ENCODE results near the gene RABGGTA.

RABGGTA gene

DNA sequence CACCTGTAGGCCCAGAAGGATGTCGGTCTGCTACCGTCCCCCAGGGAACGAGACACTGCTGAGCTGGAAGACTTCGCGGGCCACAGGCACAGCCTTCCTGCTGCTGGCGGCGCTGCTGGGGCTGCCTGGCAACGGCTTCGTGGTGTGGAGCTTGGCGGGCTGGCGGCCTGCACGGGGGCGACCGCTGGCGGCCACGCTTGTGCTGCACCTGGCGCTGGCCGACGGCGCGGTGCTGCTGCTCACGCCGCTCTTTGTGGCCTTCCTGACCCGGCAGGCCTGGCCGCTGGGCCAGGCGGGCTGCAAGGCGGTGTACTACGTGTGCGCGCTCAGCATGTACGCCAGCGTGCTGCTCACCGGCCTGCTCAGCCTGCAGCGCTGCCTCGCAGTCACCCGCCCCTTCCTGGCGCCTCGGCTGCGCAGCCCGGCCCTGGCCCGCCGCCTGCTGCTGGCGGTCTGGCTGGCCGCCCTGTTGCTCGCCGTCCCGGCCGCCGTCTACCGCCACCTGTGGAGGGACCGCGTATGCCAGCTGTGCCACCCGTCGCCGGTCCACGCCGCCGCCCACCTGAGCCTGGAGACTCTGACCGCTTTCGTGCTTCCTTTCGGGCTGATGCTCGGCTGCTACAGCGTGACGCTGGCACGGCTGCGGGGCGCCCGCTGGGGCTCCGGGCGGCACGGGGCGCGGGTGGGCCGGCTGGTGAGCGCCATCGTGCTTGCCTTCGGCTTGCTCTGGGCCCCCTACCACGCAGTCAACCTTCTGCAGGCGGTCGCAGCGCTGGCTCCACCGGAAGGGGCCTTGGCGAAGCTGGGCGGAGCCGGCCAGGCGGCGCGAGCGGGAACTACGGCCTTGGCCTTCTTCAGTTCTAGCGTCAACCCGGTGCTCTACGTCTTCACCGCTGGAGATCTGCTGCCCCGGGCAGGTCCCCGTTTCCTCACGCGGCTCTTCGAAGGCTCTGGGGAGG lies 39.5 kb upstream of the RABGGTA start, which contains the start of gene LTB4R:
Gene LTB4R, plus strand, starts transcription at position 857 of the 959 bp plus-strand sequence. CDS start 4,150 bp downstream, outside the sequence.
- Histone ChIP-seq H3K36me3 (replicated peaks; ENCODE audit: insufficient read depth, low read length) (no peaks in the 10 kb centered on the region), H3K9me3 (replicated peaks; ENCODE audit: insufficient read depth, low read length) (no peaks in the 10 kb centered on the region), H2AFZ (ENCODE audit: low read length) (peak within 1 kb of the TSS; percentile 45; the same call in 1 of the 2 replicates), H3K4me2 (ENCODE audit: low read depth, low read length) (peak within 1 kb of the TSS; percentile 86), H3K4me1 (ENCODE audit: low read length) (peaks cover 24% of the 10 kb centered on the region), H3K27me3 (replicated peaks; ENCODE audit: insufficient read depth, low read length) (no peaks in the 10 kb centered on the region), H3K9ac (ENCODE audit: low read length) (peak within 1 kb of the TSS; percentile 76), H3F3A (ENCODE audit: insufficient read depth, low read length) (peaks cover 5% of the 10 kb centered on the region; the same call in 1 of the 2 replicates), H3K4me3 (ENCODE audit: low read length) (peak within 1 kb of the TSS; percentile 61), H3K79me2 (ENCODE audit: low read length) (peaks cover 19% of the 10 kb centered on the region; the same call in 1 of the 2 replicates), H3K9me2 (replicated peaks; ENCODE audit: insufficient read depth, low read length) (no peaks in the 10 kb centered on the region), H3K27ac (ENCODE audit: low read length) (peak within 1 kb of the TSS; percentile 78; the same call in 1 of the 2 replicates), H4K20me1 (ENCODE audit: insufficient read depth, low read length) (no peaks in the 10 kb centered on the region)
- TF ChIP-seq, protein P1, sequence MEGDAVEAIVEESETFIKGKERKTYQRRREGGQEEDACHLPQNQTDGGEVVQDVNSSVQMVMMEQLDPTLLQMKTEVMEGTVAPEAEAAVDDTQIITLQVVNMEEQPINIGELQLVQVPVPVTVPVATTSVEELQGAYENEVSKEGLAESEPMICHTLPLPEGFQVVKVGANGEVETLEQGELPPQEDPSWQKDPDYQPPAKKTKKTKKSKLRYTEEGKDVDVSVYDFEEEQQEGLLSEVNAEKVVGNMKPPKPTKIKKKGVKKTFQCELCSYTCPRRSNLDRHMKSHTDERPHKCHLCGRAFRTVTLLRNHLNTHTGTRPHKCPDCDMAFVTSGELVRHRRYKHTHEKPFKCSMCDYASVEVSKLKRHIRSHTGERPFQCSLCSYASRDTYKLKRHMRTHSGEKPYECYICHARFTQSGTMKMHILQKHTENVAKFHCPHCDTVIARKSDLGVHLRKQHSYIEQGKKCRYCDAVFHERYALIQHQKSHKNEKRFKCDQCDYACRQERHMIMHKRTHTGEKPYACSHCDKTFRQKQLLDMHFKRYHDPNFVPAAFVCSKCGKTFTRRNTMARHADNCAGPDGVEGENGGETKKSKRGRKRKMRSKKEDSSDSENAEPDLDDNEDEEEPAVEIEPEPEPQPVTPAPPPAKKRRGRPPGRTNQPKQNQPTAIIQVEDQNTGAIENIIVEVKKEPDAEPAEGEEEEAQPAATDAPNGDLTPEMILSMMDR (IDR thresholded peaks at IDR 0.05; ENCODE audit: low read length), result peak; percentile 35
- no peak for TF ChIP-seq EZH2phosphoT487 (IDR thresholded peaks at IDR 0.05; ENCODE audit: low read length)
- DNase-seq, result peak; percentile 61

DNA sequence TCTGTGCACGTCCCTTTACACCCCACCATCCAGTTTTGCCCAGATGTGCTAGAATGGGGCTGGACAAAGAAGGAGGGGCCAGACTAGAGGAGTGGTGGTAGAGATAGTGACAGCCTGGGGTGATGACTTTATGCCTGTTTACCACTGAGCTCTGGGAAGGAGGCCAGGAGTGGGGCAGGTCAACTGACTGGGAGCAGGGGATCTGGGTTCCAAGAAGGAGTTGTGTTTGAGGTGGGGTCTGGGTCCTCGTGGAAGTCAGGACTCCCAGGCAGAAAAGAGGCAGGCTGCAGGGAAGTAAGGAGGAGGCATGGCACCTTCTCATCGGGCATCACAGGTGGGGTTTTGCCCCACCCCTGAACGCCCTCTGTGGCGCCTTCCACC lies 38.9 kb upstream of the RABGGTA start:
- Histone ChIP-seq H3K4me2 (ENCODE audit: low read depth, low read length) (peak overlapping the region; percentile 86), H3K4me3 (ENCODE audit: low read length) (peak overlapping the region; percentile 61)

DNA sequence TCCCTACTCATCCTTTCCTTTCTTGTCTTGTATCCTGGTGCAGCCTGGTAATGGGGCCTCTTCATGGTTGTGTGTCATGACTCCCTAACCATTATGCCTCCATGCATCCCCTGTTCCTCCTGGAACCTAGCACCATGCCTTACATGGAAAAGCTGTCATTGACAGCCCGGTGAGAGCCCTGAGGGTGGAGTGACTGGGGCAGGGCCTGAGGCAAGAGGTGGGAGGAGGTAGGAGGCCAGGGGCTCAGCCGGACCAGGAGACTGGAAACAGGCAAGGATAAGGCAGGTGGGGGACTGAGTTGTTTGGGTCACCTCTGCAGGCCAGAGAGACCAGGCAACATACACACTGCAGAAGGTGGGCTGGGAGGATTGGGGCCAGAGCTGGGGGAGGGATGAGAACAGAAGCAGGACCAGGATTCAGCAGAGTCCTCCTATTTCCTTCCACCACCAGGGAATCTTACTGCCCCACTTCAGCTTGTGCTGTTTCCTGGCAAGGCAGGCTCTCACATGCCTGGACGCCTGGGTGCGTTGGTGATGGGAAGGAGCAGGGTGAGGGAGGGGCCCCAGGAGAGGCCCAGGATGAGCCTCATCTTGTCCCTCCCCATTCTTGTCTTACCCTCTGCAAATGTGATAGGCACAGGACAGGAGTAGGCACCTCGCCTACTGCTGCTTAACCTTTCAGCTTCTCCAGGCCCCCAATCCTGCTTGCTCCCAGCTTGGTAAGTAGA lies 38.3 kb upstream of the RABGGTA start, which contains the start of gene LTB4R2:
Gene LTB4R2, plus strand, starts transcription at position 603 of the 727 bp plus-strand sequence. CDS start 525 bp downstream, outside the sequence.
- no peak for TF ChIP-seq EZH2phosphoT487 (IDR thresholded peaks at IDR 0.05; ENCODE audit: low read length)
- TF ChIP-seq, protein P1 (IDR thresholded peaks at IDR 0.05; ENCODE audit: low read length), result no peak
- no peak for TF ChIP-seq EZH2 (optimal IDR thresholded peaks at IDR 0.05; ENCODE audit: low read depth, low read length)
- Histone ChIP-seq H3K4me3 (ENCODE audit: low read length) (peak within 1 kb of the TSS; percentile 61), H3F3A (ENCODE audit: insufficient read depth, low read length) (peaks cover 5% of the 10 kb centered on the region; the same call in 1 of the 2 replicates), H4K20me1 (ENCODE audit: insufficient read depth, low read length) (no peaks in the 10 kb centered on the region), H3K9me3 (replicated peaks; ENCODE audit: insufficient read depth, low read length) (no peaks in the 10 kb centered on the region), H3K27ac (ENCODE audit: low read length) (peak within 1 kb of the TSS; percentile 78; the same call in 1 of the 2 replicates), H3K9me2 (replicated peaks; ENCODE audit: insufficient read depth, low read length) (no peaks in the 10 kb centered on the region), H3K36me3 (replicated peaks; ENCODE audit: insufficient read depth, low read length) (no peaks in the 10 kb centered on the region), H3K4me2 (ENCODE audit: low read depth, low read length) (peak within 1 kb of the TSS; percentile 86), H3K27me3 (replicated peaks; ENCODE audit: insufficient read depth, low read length) (no peaks in the 10 kb centered on the region), H2AFZ (ENCODE audit: low read length) (no peak within 1 kb of the TSS), H3K9ac (ENCODE audit: low read length) (peak within 1 kb of the TSS; percentile 76), H3K79me2 (ENCODE audit: low read length) (peaks cover 19% of the 10 kb centered on the region; the same call in 1 of the 2 replicates), H3K4me1 (ENCODE audit: low read length) (peaks cover 24% of the 10 kb centered on the region)
- DNase-seq, result no peak

More for the DNA sequence above, 38.9 kb upstream of the RABGGTA start:
- Histone ChIP-seq H3K79me2 (ENCODE audit: low read length) (peaks cover 19% of the 10 kb centered on the region; the same call in 1 of the 2 replicates), H4K20me1 (ENCODE audit: insufficient read depth, low read length) (no peaks in the 10 kb centered on the region), H2AFZ (ENCODE audit: low read length) (no peak overlapping the region), H3K9ac (ENCODE audit: low read length) (peak overlapping the region; percentile 76; the same call in 1 of the 2 replicates), H3K27me3 (replicated peaks; ENCODE audit: insufficient read depth, low read length) (no peaks in the 10 kb centered on the region), H3K4me1 (ENCODE audit: low read length) (peaks cover 24% of the 10 kb centered on the region), H3K36me3 (replicated peaks; ENCODE audit: insufficient read depth, low read length) (no peaks in the 10 kb centered on the region), H3K9me2 (replicated peaks; ENCODE audit: insufficient read depth, low read length) (no peaks in the 10 kb centered on the region), H3K9me3 (replicated peaks; ENCODE audit: insufficient read depth, low read length) (no peaks in the 10 kb centered on the region), H3K27ac (ENCODE audit: low read length) (peak overlapping the region; percentile 78; the same call in 1 of the 2 replicates), H3F3A (ENCODE audit: insufficient read depth, low read length) (peaks cover 5% of the 10 kb centered on the region; the same call in 1 of the 2 replicates)
- DNase-seq, result no peak
- TF ChIP-seq EZH2 (optimal IDR thresholded peaks at IDR 0.05; ENCODE audit: low read depth, low read length) (no peak), EZH2phosphoT487 (IDR thresholded peaks at IDR 0.05; ENCODE audit: low read length) (no peak)
- TF ChIP-seq, protein P1 (IDR thresholded peaks at IDR 0.05; ENCODE audit: low read length), result no peak
